ENCODE results near the gene NDUFAF3.

- TF ChIP-seq, protein P1, sequence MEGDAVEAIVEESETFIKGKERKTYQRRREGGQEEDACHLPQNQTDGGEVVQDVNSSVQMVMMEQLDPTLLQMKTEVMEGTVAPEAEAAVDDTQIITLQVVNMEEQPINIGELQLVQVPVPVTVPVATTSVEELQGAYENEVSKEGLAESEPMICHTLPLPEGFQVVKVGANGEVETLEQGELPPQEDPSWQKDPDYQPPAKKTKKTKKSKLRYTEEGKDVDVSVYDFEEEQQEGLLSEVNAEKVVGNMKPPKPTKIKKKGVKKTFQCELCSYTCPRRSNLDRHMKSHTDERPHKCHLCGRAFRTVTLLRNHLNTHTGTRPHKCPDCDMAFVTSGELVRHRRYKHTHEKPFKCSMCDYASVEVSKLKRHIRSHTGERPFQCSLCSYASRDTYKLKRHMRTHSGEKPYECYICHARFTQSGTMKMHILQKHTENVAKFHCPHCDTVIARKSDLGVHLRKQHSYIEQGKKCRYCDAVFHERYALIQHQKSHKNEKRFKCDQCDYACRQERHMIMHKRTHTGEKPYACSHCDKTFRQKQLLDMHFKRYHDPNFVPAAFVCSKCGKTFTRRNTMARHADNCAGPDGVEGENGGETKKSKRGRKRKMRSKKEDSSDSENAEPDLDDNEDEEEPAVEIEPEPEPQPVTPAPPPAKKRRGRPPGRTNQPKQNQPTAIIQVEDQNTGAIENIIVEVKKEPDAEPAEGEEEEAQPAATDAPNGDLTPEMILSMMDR (IDR thresholded peaks at IDR 0.05): no peak
- TF ChIP-seq POLR2A (IDR thresholded peaks at IDR 0.05): no peak
These were observed 5.7 kb downstream of the NDUFAF3 start for GRCh38 chr3:49027634-49028033.

Measured in gastroesophageal sphincter (tissue), 3 donors.